HG03460 (cell line): ENCODE results near the gene SHPK.

Source experiments
- ATAC-seq: cut with Tn5 transposase; IDR thresholded peaks from one replicate; pipeline ENCODE4 v1.9.1; 2021; ENCODE audit not compliant: unreplicated experiment

Gene SHPK

DNA sequence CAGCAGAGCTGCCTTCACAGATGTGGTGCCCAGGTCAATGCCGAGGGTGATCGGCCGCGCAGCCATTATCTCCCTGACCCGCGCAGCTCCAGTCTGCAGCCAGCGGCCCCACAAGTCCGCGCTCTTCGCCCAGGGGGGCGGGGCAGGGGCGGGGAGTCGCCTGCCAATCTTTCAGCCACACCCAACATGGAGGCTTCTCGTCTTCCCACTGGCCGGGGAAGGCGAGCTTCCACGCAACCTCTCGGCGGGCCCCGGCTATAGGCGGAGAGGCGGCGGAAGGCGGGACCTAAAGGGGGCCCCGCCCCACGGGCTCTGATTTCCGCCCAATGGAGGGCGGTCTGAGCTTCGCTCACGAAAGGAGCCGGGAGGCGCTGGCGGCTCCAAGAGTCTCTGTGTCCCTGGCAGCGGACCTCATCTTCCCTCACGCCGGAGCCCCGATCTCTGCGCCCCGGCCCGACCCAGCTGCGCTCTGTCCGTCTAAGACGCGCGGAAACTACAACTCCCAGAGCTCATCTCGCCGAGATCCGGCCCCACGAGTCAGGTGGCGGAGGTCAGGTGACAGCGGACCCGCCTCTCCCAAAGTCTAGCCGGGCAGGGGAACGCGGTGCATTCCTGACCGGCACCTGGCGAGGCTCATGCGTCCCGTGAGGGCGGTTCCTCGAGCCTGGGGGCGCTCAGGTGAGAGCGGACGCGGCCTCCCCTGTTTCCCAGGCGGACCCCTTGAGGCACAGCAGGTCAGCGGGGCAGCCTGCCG lies at the start of gene SHPK, which contains the start of gene CTNS:
Gene SHPK (minus strand): TSS at position 97 of the 754 bp plus-strand sequence. CDS start 31 bp downstream, at position 66.
Gene CTNS (plus strand): TSS at position 607 of the 754 bp plus-strand sequence. CDS start 3,447 bp downstream, outside the sequence.
- ATAC-seq, result peak; percentile 91

- no peak for ATAC-seq
Measured at GRCh38 chr17:3685174-3685573, 49.1 kb upstream of the SHPK start.

DNA sequence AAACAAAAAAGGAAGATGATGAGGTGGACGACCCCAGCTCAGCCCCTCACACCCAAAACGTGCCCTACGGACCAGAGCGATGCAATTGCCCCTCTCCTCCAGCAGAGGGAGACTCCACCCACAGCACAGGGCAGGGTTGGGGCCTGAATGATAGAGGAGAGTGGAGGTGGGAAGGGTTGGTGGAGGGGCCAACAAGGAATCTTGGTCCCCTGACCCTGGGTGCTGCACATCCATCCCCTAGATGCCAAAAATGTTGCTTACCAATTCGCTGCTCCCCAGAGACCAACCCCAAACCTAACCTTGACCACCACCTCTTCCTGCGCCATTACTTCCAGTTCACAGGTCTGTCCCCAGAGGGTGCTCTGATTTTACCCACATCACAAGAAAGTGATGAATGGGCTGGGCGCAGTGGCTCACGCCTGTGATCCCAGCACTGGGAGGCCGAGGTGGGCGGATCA lies 47.0 kb upstream of the SHPK start:
- no peak for ATAC-seq

- ATAC-seq, result no peak
Measured at GRCh38 chr17:3682033-3682432, 46.0 kb upstream of the SHPK start.

DNA sequence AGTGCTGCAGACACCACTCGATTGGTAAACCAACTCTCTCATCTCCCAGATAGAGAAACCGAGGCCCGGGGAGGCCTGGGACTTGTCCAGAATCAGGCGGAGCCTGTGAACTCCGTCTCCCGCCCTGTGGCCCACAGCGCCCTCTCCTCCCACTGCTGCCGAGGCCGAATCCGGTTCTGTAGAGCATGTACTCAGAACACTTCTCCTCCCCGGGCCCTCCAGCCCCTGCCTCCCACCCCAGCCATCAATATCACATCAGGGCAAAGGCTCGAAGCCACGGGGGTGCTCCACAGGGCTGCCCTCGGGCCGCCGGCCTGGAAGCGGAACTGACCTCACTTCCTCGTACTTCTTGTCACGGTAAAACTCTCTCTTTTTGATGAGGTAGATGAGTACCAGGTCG lies 45.5 kb upstream of the SHPK start:
- no peak for ATAC-seq

DNA sequence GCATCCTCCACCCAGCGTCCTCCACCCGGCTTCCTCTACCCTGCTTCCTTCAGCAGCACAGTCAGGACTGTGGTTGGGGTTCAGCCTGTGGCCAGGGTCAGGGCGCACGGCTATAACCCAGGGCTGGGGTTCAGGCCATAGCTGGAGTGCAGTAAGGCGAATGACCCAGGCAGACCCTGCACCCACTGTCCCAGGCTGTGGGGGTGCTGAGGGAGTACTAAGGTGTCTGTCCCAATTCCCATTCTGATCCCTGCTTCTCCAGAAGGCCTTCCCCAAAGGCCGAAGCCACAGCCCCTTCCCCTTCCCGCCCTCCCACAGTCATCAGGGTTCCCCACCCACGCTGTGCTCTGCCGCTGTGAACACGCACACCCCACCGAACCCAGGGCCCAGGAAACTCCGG lies 45.0 kb upstream of the SHPK start:
- no peak for ATAC-seq

GRCh38 chr17:3679531-3680126 lies 43.6 kb upstream of the SHPK start:
- ATAC-seq, result no peak

- no peak for ATAC-seq
Measured at GRCh38 chr17:3678821-3679530, 42.9 kb upstream of the SHPK start.

DNA sequence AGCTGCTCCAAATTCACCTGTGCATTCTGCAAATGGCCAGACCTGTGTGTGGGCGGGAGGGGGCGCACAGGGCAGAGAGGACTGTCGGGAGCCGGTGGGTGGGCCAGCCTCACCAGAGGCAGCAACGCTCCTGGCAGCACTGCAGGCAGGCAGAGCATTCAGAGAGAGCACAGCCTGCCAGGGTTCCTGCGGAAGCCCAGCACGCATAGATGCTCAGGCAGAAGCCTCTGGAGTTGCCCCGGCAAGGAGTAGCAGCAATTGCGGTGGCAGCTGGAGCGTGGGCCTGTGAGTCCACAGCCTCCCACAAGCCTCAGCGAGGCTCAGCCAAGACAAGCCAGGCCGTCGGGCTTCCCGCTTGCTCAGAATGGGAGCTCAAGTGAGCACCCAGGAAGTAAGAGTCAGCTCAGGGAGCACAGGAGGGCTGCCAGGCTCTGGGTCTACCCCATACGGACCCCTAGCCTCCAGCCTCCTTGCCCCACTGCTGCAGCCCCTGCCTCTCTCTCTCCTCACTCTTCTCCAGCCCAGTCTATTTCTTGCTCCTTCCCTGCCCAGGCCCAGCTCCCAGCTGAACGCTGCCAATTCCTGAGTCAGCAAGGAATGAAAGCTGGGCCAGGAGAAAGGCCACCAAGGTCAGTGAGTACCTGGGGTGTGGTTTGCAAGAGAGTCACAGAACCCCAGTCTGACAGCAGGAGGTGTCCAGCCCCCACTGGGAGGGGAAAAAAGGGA lies 42.2 kb upstream of the SHPK start:
- ATAC-seq, result no peak

GRCh38 chr17:3675886-3676285 lies 39.8 kb upstream of the SHPK start:
- ATAC-seq, result no peak

DNA sequence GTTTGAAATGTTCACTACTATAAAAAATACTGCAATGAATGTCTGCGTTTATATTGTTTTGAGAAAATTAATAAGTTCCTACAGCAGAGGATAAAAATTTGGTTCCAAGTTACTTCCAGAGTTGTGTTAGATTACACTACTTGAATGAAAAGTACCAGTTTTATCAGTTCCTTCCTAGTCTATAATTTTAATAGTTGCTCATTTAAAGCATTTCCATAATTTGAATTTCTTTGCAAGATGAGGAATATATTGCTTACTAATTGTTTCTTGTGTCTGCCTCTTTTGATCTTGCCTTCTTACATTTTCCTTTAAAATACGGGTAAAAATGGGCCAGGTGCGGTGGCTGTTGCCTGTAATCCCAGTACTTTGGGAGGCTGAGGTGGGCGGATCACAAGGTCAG lies 36.5 kb upstream of the SHPK start:
- no peak for ATAC-seq

- no peak for ATAC-seq
Measured at GRCh38 chr17:3669548-3669947, 33.5 kb upstream of the SHPK start.

DNA sequence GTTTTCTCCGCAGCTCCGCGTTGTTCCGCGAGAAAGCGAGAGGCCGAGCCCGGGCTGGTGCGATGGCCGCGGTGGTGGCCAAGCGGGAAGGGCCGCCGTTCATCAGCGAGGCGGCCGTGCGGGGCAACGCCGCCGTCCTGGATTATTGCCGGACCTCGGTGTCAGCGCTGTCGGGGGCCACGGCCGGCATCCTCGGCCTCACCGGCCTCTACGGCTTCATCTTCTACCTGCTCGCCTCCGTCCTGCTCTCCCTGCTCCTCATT lies 33.0 kb upstream of the SHPK start:
- peak; percentile 3 for ATAC-seq

- ATAC-seq, result peak; percentile 86
Measured at GRCh38 chr17:3668279-3669084, 32.4 kb upstream of the SHPK start, which contains the start of the genes EMC6 and TAX1BP3. Gene EMC6, plus strand, starts transcription at chr17:3668812. Its CDS starts 335 bp downstream, at chr17:3669147. Gene TAX1BP3, minus strand, starts transcription at chr17:3668578. Its CDS starts 52 bp downstream, at chr17:3668526.

- ATAC-seq, result peak; percentile 8
Measured at GRCh38 chr17:3667366-3668278, 31.6 kb upstream of the SHPK start.

DNA sequence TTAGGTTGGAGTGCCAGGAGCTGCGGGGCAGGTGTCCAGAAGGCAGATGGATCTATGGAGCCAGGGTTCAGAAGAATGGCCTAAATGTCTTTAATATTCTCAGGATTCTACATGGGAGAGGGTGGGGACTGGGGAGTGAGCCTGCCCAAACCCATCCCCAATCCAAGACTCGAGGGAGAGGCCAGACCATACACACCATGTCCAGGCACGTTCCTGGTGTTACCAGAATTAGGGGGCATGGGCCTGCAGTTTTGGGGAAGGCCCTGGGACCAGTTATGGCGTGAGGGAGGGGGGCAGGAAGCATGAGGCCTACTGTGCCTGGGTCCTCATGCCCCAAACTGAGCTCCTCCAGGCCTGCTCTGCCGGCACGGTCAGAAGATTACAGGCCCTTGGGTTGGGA lies 30.5 kb upstream of the SHPK start:
- no peak for ATAC-seq

GRCh38 chr17:3665834-3666233 lies 29.8 kb upstream of the SHPK start:
- no peak for ATAC-seq

GRCh38 chr17:3663102-3664011 lies 27.3 kb upstream of the SHPK start:
- ATAC-seq, result no peak
